Thyroid gland (tissue), 4 donors: ENCODE results near the gene RRAD. TPM values are rescaled to one million over a fixed set of nuclear protein-coding genes. Genes with fewer than 3 reads are reported as not detected.
"Not testable (repeated sequence)": the region's sequence is repeated elsewhere in the genome, so short reads cannot be mapped to it uniquely, and the experiment has no call there.

Source experiments
- DNase-seq, 2 donors: peaks; one replicate each; pipeline ENCODE4 v3.0.0-alpha.2; 2019
- H3K27ac ChIP-seq, 3 donors: fragments of 200-600 bp; sonication (generic); 1 replicate in 2 of 3; 2 replicates in 1 of 3; pipeline ENCODE4 v1.5.1; 2016 to 2019; ENCODE audit warnings: mild to moderate bottlenecking in 1 of 3, moderate library complexity in 1 of 3
- H3K27me3 ChIP-seq: fragments of 200-600 bp; sonication (generic); one replicate; pipeline ENCODE4 v1.5.1; 2019
- H3K36me3 ChIP-seq, 2 donors: fragments of 200-600 bp; sonication (generic); one replicate each; pipeline ENCODE4 v1.5.1; 2016 to 2019
- H3K4me1 ChIP-seq, 2 donors: fragments of 200-600 bp; sonication (generic); one replicate each; pipeline ENCODE4 v1.5.1; 2017 to 2019
- H3K4me3 ChIP-seq, 3 donors: fragments of 200-600 bp; sonication (generic); replicated peaks in 1 of 3; 1 replicate in 2 of 3; 2 replicates in 1 of 3; pipeline ENCODE4 v1.5.1; 2016; ENCODE audit warnings: mild to moderate bottlenecking in 1 of 3
- H3K9me3 ChIP-seq: fragments of 200-600 bp; sonication (generic); one replicate; pipeline ENCODE4 v1.5.1; 2017
- POLR2A ChIP-seq, 2 donors: fragments of 450-650 bp; IDR thresholded peaks; one replicate each; pipeline ENCODE4 v1.6.1; 2017; ENCODE audit warnings: antibody characterized with exemption in 2 of 2, mild to moderate bottlenecking in 2 of 2, moderate library complexity in 1 of 2
- WGBS, 2 donors: methylation state at CpG; one replicate each; pipeline ENCODE4 v1.1.5; 2017; 5-methylcytosine and 5-hydroxymethylcytosine counted together
- intact Hi-C: fragments of 100-400 bp; cut with DNase I; formaldehyde crosslinking; loops from one replicate; pipeline ENCODE4 v1.15.1; 2023
- total RNA-seq, 4 donors: library from RNA; depleted of rRNA; stranded (reverse); fragments of >200 nt; gene quantifications; one replicate each; pipeline ENCODE4 v1.2.3, GENCODE V29; 2016
- TF ChIP-seq, protein P1 (sequence below), 6 experiments: fragments of 200-600 bp in 3 of 6; fragments of 450-650 bp in 3 of 6; sonication (generic) in 3 of 6; IDR thresholded peaks; one replicate each; pipeline ENCODE4 v1.5.1; 2016 to 2019; ENCODE audit warnings: antibody characterized with exemption in 6 of 6, mild to moderate bottlenecking in 2 of 6, inconsistent platforms in 1 of 6, moderate library complexity in 1 of 6

Gene RRAD
- total RNA-seq, 4 donors from 2014 or later, result 6.1 to 15.6 (median 10.9) TPM

- Histone ChIP-seq H3K27ac (no peak overlapping the region), H3K27me3 (no peaks in the 10 kb centered on the region), H3K4me1 (peaks cover 10 to 11% of the 10 kb centered on the region in 2 donors), H3K9me3 (no peaks in the 10 kb centered on the region), H3K36me3 (peaks cover 14 to 19% of the 10 kb centered on the region in 2 donors), H3K4me3 (no peak overlapping the region)
- no peak for TF ChIP-seq POLR2A (IDR thresholded peaks at IDR 0.05)
- TF ChIP-seq, protein P1, sequence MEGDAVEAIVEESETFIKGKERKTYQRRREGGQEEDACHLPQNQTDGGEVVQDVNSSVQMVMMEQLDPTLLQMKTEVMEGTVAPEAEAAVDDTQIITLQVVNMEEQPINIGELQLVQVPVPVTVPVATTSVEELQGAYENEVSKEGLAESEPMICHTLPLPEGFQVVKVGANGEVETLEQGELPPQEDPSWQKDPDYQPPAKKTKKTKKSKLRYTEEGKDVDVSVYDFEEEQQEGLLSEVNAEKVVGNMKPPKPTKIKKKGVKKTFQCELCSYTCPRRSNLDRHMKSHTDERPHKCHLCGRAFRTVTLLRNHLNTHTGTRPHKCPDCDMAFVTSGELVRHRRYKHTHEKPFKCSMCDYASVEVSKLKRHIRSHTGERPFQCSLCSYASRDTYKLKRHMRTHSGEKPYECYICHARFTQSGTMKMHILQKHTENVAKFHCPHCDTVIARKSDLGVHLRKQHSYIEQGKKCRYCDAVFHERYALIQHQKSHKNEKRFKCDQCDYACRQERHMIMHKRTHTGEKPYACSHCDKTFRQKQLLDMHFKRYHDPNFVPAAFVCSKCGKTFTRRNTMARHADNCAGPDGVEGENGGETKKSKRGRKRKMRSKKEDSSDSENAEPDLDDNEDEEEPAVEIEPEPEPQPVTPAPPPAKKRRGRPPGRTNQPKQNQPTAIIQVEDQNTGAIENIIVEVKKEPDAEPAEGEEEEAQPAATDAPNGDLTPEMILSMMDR (IDR thresholded peaks at IDR 0.05), result no peak
- 29 to 35% methylated on average over 5 of the region's 5 CpGs for WGBS, 2 donors
- intact Hi-C loops, result no loop called here
- DNase-seq, result no peak
These were observed 21.6 kb upstream of the RRAD start for GRCh38 chr16:66946974-66947301.

DNA sequence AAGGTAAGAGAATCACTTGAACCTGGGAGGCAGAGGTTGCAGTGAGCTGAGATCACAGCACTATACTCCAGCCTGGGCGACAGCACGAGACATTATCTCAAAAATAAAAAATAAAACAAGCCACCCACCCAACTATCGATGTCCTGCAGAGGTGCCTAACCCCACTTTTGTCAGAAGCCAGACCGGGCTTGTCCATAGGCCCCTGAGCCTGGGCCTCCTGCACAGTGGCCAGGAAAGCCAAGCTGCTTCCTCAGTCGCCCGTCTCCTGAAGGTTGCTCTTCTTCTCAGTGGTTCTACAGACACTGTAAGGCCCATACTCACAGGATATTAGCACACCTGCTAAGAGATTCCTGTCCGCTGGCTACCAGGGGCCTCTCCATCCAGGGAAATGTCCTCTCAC is 21.2 kb upstream of the RRAD start:
- no peaks in the 10 kb centered on the region for H3K9me3 ChIP-seq
- peaks cover 18 to 23% of the 10 kb centered on the region in 2 donors for H3K36me3 ChIP-seq
- intact Hi-C loops, result no loop called here
- no peak overlapping the region for H3K4me3 ChIP-seq
- H3K4me1 ChIP-seq, result peaks cover 10 to 11% of the 10 kb centered on the region in 2 donors
- H3K27me3 ChIP-seq, result no peaks in the 10 kb centered on the region
- TF ChIP-seq, protein P1 (IDR thresholded peaks at IDR 0.05), result no peak
- TF ChIP-seq POLR2A (IDR thresholded peaks at IDR 0.05), result no peak
- no peak overlapping the region for H3K27ac ChIP-seq
- WGBS, 2 donors, result 75 to 79% methylated on average over 7 of the region's 7 CpGs
- no peak for DNase-seq

GRCh38 chr16:66945939-66946338 is 20.6 kb upstream of the RRAD start:
- TF ChIP-seq POLR2A (IDR thresholded peaks at IDR 0.05), result no peak
- TF ChIP-seq, protein P1 (IDR thresholded peaks at IDR 0.05), result no peak

GRCh38 chr16:66944971-66945370 is 19.6 kb upstream of the RRAD start:
- peaks cover 34 to 38% of the 10 kb centered on the region in 2 donors for H3K36me3 ChIP-seq
- H3K4me3 ChIP-seq, H3K27ac ChIP-seq, H3K27me3 ChIP-seq, intact Hi-C loops, DNase-seq, H3K9me3 ChIP-seq: not testable (repeated sequence)
- WGBS, 2 donors, result 91 to 93% methylated on average over 9 of the region's 9 CpGs
- peaks cover 10 to 11% of the 10 kb centered on the region in 2 donors for H3K4me1 ChIP-seq

More at GRCh38 chr16:66945939-66946338, 20.6 kb upstream of the RRAD start:
- no peak for DNase-seq
- H3K4me3 ChIP-seq, result no peak overlapping the region
- H3K9me3 ChIP-seq, result no peaks in the 10 kb centered on the region
- intact Hi-C loops, result no loop called here
- no peak overlapping the region for H3K27ac ChIP-seq
- peaks cover 10 to 11% of the 10 kb centered on the region in 2 donors for H3K4me1 ChIP-seq
- 93 to 96% methylated on average over 4 of the region's 4 CpGs for WGBS, 2 donors
- peaks cover 24 to 29% of the 10 kb centered on the region in 2 donors for H3K36me3 ChIP-seq
- no peaks in the 10 kb centered on the region for H3K27me3 ChIP-seq

- Histone ChIP-seq H3K27me3 (no peaks in the 10 kb centered on the region), H3K27ac (no peak overlapping the region), H3K36me3 (peaks cover 41 to 47% of the 10 kb centered on the region in 2 donors), H3K9me3 (no peaks in the 10 kb centered on the region), H3K4me1 (peaks cover 9 to 11% of the 10 kb centered on the region in 2 donors), H3K4me3 (no peak overlapping the region)
- no peak for TF ChIP-seq POLR2A (IDR thresholded peaks at IDR 0.05)
- TF ChIP-seq, protein P1 (IDR thresholded peaks at IDR 0.05), result no peak
- no peak for DNase-seq
- intact Hi-C loops, result no loop called here
- 90 to 95% methylated on average over 5 of the region's 5 CpGs for WGBS, 2 donors
These were observed 18.7 kb upstream of the RRAD start for GRCh38 chr16:66944054-66944441.
